Stimulated activated CD4-positive, alpha-beta T cell treated with anti-CD3 and anti-CD28 coated beads, Interleukin-12 subunit alpha, Interleukin-12 subunit beta, amount 100 ng/mL, for 24 hours (primary cell): Measurements from ENCODE around the gene TET1.
"Not testable (repeated sequence)": the region's sequence is repeated elsewhere in the genome, so short reads cannot be mapped to it uniquely, and the experiment has no call there.

Experiments
- DNase-seq, 2 experiments: peaks; one replicate each; pipeline ENCODE4 v3.0.0-alpha.2; 2020; ENCODE audit warnings: low read depth in 2 of 2

Gene TET1

DNA sequence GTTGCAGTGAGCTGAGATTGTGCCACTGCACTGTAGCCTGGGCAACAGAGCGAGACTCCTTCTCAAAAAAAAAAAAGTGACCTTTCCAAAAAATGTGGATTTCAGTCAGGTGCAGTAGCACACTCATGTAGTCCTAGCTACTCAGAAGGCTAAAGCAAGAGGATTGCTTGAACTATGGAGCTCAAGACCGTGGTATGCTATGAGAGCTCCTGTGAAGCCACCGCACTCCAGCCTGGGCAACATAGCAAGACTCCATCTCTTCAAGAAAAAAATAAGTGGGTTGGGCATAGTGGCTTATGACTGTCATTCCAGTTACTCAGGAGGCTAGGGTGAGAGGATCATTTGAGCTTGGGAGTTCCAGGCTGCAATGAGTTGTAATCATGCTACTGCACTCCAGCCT lies 51.1 kb downstream of the TET1 start:
- no peak for DNase-seq

DNA sequence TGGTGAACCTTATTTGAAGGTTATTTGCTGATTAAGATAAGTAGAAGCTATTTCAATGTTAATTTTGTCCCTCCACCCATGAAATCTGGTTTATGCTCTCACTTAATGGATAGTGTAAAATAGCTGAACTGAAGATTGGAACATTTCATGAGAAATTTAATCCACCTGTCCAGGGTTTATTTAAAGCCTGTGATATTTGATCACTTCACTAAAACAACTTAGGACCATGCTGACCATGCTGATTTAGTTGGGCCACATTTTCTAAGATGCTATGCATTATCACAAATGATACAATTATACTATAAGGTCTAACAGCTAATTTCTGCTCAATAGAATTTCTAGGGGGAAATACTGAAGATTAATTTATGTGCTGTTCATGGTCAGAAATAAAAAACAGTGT lies 53.8 kb downstream of the TET1 start:
- DNase-seq: not testable (repeated sequence)

DNA sequence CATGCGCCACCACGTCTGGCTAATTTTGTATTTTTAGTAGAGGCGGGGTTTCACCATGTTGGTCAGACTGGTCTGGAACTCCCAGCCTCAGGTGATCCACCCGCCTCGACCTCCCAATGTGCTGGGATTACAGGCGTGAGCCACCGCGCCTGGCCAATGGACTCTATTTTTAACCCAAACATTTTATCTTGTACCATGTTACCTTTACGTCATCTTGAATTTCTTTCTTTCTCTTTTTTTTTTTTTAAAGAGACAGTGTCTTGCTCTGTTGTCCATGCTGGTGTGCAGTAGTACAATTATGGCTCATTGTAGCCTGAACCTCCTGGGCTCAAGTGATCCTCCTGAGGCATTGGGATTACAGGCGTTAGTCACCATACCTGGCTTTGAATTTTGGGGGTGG lies 57.6 kb downstream of the TET1 start:
- not testable (repeated sequence) for DNase-seq

DNA sequence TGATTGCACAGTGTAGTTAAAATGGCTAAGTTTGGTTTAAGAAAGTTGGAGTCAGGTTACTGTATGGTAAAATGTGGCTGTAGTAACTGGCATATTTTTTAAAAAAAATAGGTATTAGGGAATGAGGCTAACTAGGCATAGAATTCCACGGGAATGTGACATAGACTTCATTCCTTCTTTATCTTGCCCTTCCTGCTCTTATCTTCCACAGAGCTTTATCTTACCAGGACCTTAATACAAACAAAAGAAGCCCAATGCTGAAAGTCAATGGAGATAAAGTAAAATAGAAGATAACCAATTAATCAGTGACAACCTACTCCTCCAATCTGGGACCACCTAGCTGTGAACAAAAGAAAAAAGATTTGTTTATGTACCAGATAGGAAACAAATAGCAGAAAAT lies 58.1 kb downstream of the TET1 start:
- no peak for DNase-seq

DNA sequence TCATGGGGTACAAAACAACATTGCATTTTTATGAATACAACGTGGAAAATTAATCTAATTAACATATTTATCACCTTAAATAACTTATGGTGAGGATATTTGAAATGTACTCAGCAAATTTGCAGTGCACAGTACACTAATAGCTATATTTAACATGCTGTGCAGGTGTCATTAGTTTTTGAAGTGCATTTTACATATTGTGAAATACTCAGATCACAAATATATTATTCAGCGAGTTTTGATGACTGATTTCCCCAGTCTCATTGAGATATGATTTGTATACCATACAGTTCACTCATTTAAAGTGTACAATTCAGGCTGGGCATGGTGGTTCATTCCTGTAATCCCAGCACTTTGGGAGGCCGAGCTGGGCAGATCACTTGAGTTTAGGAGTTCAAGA lies 59.5 kb downstream of the TET1 start:
- no peak for DNase-seq

DNA sequence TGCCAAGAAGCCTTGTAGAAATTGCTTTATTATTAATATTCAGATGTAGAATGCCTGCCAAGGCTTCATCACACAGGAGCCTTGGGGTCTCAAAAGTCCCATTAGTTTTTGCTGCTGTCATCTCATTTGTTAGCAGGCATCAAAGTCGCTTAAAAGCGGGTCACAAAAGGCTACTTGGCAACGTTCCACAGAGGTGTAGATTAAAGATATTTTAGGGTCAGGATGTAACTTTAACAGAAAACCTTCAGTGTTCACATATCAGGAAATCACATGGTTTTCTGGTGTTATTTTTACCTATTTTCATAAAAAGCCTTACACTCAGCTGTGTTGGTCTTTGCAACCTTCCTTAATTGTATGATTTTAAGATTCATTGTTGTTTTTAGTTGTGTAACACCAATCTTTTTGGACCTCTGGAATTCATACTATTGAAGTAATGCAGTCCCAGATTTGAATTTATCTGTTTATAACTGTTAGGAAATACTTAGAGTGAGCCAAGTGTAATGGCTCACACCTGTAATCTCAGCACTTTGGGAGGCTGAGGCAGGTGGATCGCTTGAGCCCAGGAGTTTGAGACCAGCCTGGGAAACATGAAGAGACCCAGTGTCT lies 65.3 kb downstream of the TET1 start:
- DNase-seq: no peak

DNA sequence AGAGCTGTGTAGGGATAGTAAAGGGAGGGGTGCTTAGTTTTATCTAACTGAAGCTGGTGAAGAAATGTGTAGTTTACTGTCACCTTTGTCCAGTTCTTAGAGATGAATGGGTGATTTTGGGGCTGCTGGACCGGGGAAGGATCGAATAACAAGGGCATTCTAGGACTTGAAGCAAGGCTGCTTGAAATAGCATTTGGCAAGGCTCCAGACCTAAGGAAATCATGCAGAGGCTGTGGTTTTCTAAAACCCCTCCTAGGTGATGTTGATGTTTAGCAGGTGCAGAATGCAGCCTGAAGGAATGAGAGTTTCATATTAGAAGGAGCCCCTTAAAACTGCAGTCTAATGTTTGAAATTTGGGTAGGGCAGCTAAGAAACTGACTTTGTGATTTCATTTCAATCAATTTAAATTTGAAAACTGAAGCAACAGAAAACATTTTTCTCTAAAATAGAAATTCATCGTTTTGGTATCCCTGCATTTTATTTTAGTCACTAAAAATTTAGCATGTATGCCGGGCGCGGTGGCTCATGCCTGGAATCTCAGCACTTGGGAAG lies 68.5 kb downstream of the TET1 start:
- DNase-seq: no peak

DNA sequence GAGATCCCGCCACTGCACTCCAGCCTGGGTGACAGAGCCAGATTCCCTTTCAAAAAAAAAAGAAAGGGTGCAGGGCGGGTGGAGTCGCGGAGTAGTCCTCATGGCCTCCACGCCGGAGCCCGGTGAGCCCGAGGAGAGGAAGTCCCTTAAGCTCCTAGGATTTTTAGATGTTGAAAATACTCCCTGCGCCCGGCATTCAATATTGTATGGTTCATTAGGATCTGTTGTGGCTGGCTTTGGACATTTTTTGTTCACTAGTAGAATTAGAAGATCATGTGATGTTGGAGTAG lies 72.1 kb downstream of the TET1 start:
- not testable (repeated sequence) for DNase-seq

DNA sequence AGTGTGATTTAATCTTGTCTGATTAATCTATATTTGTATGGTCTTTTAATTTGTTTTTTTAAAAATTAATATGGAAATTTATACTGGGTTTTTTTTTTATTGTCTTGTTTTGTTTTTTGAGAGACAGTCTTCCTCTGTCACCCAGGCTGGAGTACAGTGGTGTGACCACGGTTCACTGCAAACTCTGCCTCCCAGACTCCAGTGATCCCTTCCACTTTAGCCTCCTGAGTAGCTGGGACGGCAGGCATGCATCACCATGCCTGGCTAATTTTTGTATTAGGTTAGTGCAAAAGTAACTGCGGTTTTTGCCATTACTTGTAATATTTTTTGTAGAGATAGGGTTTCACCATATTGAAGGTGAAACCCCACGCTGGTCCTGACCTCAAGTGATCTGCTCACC lies 73.1 kb downstream of the TET1 start:
- no peak for DNase-seq

DNA sequence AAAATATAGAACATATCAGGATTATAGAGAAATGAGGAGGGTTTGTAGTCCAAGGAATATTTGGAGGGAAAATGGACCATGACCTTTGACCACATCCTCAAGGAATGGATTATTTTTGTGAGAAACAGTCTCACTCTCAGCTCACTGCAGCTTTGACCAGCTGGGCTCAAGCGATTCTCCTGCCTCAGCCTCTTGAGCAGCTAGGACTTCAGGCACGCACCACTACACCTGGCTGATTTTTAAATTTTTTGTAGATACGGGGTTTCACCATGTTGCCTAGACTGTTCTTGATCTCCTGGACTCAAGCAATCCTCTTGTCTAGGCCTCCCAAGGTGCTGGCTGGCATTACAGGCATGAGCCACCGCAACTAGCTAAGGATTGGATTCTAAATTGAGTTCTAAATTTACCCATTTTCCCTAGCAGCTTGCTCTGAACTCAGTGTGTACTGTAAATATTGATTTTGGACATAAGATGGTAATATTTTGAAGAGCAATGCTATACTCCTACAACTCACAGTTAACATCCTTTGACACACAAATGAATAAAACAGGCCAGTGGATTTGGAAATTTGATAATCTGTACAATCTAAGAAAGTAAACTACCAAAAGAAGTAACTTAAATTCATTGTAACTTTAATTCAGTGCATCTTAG lies 73.8 kb downstream of the TET1 start:
- DNase-seq: no peak

DNA sequence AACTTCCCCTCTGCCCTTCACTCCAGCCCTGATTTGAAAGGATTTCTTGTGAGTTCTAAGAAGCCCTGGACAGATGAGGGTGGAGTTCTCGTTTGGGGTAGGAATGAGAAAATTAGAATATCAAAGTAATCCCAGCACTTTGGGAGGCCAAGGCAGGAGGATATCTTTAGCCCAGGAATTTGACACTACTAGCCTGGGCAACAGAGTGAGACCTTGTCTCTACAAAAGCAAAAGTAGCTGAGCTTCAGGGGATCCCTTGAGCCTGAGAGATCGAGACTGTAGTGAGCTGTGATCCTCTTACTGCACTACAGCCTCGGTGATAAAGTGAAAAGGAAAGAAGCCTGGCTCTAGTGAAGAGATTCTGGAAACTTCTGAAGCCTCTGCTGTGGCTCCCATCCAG lies 76.2 kb downstream of the TET1 start:
- no peak for DNase-seq

DNA sequence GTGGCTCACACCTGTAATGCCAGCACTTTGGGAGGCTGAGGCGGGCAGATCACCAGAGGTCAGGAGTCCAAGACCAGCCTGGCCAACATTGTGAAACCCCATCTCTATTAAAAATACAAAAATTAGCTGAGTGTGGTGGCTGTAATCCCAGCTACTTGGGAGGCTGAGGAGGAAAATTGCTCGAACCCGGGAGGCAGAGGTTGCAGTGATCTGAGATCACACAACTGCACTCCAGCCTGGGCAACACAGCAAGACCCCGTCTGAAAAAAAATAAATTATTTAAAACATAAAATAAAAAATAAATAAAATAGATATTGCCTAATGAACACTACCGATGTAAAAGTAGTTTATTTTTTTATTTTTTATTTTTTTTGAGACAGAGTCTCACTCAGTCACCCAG lies 83.4 kb downstream of the TET1 start:
- DNase-seq: not testable (repeated sequence)

DNA sequence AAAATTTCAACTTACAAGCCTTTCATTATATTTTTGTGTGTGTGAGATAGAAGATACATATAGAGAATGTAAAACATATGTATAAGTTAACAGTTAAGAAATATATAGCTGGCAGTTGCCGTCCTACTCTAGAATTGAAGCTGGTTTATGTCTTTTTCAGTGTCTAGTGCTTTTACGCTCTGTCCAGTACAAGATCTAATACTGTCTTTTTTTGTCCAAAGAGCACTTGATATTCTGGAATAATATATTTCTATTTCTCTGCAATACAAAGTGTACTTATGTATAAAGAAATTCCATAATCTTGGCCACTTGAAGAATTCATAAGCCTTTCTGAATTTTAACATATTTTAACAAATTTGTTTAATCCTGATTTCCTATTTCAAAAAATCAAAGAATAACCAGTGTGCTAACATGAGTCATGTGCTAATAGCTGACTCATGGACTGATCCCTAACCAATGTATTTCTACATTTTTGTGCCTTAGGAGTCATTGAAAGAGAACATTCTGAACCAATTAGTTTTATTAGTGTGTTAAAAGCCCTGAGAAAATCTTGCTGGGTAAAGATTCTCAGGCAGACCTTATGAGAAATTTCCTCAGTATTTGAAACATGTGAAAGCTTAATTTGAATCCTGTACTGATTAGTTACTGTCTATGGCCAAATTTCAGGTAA lies 87.7 kb downstream of the TET1 start:
- DNase-seq: no peak

DNA sequence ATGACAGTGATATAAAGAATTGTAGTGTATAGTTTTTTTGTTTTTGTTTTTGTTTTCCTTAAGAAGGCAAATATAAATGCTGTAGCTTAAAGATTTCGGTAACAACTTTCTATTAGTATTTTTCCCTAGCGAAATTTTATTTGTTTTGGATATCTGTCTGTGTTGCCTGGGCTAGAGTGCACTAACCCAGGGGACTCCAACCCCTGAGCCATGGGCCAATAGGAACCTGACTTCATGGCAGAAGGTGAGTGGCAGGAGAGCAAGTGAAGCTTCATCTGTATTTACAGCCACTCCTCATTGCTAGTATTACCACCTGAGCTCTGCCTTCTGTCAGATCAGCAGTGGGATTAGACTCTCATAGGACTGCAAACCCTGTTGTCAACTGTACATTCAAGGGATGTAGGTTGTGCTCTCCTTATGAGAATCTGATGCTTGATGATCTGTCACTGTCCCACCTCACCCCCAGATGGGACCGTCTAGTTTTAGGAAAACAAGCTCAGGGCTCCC lies 95.5 kb downstream of the TET1 start:
- DNase-seq: no peak

DNA sequence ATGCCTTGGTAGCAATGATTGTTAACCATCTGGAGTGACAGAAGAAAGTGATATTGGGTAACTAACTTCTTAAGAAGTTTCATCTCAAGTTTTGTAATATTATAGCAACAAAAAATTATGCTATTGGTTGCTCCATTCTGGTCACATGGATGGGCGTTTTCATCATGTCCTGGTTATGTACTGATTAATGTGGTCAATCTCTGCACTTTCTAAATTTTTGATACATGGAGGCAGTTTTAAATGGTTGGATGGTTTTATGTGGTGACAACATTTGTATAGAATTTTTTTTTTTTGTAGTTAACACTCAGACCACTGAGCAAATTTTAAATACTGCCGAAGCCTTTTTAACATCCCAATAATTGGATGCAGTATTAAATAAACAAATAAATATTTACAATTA lies 105.7 kb downstream of the TET1 start:
- DNase-seq: no peak

DNA sequence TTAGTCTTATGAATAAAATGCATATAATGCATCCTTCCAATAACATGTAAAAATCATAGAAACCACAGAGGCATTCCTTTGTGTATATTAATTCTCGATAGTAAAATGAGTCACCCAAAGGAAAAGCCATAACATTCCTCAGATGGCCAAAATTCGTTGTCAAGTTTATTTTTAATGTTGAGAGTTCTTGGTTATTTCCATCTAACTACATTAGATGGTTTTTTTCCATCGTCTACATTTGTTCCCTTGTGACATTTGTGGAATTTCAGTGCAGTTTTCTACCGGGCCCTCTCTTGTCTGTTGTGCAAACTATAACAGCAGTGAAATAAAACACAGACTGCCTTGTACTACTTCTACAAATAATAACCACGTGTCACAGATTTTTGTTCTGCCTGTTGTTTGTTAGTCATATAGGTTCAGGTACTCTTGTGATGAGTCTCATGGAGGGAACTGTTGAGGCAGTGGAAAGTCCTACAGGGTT lies 106.2 kb downstream of the TET1 start:
- DNase-seq: no peak

DNA sequence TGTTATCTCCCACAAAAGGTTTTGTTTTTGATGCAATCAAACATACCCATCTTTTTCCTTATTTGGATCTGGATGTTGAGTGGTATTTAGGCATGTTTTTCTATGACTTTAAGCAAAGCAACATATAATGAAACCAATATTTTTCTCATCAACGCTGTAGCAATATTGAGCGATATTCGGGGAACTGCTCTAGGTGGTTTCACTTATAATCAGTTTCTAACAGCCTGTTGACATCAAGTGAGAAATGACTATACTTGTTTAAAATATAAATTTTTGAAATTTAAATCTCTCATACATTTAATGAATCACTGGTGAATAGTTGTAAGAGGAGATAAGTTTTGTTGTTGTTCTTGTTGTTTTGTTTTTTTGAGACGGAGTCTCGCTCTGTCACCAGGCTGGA lies 108.1 kb downstream of the TET1 start:
- no peak for DNase-seq

DNA sequence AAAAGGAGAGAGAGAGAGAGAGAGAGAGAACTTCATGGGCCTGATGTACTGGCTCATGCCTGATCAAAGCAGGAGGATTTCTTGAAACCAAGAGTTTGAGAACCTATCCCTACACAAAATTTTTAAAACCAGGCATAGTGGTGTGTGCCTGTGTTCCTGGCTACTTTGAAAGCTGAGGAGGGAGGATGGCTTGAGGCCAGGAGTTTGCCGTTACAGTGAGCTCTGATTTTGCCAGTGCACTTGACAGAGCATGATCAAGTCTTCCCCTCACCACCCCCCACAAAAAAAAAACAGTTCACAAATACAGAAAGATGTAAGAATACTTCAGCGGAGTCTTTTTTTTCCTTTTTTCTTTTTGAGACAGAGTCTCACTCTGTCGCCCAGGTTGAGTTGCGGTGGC lies 108.8 kb downstream of the TET1 start:
- DNase-seq: no peak

DNA sequence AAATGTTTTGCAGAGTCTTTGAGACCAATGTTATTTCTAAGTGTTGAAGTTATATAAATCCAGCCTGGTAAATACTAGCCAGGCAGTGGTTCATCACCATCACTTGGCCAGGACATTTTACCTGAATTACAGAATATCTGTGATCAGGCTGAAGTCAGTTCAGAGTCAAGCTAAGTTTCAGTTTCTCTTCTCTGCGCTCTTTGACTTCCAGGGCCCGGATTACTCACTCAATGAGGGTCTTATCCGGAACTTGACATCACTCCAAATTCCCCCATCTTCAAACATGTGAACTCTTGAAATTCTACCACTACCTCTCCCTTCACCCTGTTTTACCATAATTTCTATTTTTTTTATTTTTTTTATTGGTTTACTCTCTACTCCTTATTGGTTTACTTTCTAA lies 124.3 kb downstream of the TET1 start:
- DNase-seq: no peak

DNA sequence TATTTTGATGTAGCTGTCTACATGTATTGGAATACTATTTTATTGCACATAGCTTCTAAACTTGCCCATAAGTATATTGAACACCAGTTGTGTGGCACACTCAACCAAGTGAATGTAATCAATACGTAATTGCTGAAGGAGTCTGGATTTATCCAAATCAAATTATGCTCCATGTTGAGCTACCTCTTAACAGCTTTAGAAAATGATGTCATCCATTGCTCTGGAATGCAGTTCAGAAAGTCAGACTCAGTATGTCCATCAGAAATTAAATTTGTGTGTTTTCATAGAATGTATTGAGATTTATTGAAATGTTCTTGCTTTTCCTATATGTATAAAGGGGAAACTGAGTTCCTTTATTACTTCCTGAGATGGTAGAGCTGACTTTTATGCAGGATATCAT lies 135.9 kb downstream of the TET1 start:
- no peak for DNase-seq

DNA sequence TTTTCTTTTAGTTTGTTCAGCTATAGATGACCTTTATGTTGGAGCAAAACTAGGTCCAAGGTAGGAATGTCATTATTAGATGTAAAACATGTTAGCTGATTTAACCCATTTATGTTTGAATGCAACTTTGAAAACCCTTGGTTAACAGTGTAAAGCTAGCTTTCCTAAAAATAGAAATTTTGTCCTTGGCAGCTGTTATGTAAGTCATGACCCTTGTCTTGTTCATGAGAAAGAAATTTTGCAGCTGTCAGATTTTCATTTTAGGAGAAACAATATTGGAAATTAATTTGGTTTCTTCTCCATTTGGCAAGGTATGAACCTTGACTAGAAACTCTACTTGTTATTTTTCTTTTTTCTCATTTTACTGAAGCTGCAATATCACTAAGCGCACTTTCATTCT lies 137.0 kb downstream of the TET1 start:
- no peak for DNase-seq

DNA sequence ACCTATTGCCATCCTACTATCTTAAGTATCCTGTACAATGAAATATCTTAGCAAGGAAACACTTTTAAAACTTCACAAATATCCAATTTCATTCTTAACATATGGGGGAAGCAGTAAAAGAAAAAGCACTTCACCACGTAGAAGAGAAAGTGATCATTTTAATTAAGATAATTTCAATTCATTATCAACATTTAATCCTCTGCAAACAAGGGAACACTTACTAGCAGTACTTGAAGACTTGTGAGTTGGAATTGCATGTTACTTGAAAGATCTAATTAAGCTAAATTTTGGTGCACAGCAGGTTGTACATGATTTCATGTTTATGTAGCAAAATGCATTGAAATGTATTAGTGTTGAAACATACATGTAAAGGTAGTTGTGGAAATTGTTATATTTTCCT lies 140.1 kb downstream of the TET1 start:
- DNase-seq: no peak

DNA sequence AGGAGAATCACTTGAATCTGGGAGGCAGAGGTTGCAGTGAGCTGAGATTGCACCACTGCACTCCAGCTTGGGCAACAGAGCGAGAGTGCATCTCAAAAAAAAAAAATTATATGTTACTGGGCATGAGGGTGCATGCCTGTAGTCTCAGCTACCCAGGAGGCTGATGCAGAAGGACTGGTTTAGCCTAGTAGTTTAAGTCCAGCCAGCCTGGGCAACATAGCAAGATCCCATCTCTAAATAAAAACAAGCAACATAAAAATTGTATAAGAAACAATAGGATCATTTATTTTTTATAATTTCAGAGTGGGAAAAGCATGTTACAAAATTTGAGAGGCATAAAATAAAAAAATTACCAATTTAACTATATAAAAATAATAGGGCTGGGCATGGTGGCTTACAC lies 145.4 kb downstream of the TET1 start:
- no peak for DNase-seq
